ENCODE results near the gene C10orf120.

Gene C10orf120

GRCh38 chr10:122659651-122660050 is 40.0 kb downstream of the C10orf120 start:
- no peak for FAIRE-seq

GRCh38 chr10:122659126-122659525 is 40.5 kb downstream of the C10orf120 start:
- no peak for FAIRE-seq

DNA sequence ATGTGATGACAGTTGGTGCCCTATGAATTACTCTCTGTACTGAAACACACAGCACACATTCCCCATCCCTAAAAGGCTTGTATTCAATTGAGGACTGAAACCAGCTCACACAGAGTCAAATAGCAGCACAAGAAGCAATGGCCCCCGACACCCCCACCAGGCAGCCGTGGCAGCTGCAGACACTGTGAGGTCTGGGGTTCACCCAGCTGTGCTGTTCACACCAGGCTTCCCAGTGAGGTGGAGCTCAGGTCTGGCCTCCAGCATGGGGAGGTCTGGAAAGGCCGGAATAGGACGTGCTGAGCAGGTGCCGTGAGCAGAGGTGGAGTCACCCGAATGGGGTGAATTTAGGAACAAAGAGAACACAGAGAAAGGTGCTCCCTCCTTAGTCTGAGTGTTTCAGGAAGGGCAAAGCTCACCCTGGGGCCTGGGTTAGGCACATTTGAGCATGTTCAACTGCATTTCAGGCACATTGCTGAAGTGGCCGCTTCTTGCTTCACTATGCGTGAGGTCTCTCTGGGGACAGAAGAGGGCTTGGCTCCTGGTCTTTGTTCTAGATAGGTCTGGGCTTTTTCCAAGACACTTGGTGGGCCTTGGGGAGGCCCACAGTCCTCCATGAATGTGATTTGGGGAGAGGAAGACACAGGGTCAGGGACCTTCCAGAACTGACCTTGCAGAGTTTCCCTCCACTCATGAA is 41.1 kb downstream of the C10orf120 start:
- FAIRE-seq, result no peak

- no peak for FAIRE-seq
Observed at GRCh38 chr10:122657729-122658128, 41.9 kb downstream of the C10orf120 start.

DNA sequence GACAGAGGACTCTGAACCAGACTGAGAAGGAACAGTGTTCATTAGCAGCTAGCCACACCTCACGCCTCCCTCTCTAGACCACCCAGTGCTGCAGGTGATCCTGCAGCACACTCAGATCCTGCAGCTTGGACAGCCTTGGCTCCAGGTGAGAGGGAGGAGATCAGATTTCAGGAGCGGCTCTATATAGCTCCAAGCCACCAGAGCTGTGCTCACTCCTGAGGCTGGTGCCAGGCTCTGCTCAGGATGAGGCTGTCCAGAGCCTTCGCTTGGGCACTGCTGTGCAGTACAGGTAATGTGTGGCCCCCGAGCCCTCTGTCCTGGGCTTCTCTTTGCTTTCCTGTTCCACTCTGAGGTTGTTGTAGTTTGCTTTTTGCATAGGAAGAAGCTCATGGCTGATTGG is 42.4 kb downstream of the C10orf120 start:
- FAIRE-seq, result no peak

DNA sequence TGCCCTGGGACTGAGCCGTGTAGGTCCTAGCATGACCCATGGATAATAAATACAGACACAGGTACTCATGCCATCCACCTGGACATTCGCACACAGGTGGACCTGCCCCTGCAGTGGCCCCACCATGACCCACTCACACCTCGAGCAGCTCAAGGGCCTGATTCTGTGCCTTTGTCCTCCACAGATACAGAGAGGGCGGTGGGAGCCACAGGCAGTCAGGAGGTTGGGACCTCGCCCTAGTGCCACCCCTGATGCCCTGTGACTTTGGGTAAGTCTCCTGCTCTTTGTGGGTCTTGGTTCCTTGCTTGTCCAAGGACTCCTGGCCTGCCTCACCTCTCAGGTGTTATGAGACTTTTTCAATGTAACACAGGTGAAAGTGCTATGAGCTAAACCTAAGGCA is 42.9 kb downstream of the C10orf120 start:
- no peak for FAIRE-seq

GRCh38 chr10:122656308-122656705 is 43.3 kb downstream of the C10orf120 start:
- FAIRE-seq, result no peak

GRCh38 chr10:122655524-122656307 is 43.9 kb downstream of the C10orf120 start:
- no peak for FAIRE-seq

DNA sequence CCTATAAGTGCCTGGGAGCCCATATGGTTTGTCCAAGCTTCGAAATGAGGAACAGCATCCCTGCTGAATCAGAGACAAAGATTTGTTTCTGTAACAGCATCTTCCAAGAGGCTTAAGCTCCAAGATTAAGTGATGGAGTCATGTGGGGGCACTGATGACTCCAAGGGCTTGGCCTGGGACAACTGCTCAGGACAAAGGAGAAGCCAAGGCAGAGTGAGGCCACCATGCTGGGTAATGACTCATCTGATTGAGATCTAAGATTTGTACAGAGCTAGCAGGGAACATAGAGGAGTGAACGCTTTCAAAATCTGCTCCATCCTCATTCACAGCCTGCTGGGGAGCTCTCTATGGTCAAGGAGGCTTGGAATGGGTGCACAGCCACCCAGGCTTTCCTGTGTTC is 49.3 kb downstream of the C10orf120 start:
- no peak for FAIRE-seq

DNA sequence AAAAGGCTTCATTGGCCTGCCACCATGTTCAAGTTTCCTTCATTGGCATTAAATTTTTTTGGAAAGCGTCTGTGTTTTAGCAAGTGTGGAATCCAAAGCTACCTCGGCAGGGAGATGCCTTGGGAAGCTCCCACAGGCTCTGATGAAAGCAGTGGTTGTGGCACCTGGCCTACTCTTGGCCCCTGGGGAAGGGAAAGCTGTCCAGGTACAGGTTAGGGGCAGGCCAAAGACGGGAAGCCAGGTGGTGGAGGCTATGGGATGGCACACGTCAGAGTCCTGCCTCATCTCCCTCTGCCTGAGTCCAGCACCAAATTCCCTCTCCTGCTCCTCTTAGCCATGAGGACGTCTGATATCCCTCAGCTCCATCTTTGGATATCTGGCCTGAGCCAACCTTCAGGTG is 49.7 kb downstream of the C10orf120 start:
- no peak for FAIRE-seq

DNA sequence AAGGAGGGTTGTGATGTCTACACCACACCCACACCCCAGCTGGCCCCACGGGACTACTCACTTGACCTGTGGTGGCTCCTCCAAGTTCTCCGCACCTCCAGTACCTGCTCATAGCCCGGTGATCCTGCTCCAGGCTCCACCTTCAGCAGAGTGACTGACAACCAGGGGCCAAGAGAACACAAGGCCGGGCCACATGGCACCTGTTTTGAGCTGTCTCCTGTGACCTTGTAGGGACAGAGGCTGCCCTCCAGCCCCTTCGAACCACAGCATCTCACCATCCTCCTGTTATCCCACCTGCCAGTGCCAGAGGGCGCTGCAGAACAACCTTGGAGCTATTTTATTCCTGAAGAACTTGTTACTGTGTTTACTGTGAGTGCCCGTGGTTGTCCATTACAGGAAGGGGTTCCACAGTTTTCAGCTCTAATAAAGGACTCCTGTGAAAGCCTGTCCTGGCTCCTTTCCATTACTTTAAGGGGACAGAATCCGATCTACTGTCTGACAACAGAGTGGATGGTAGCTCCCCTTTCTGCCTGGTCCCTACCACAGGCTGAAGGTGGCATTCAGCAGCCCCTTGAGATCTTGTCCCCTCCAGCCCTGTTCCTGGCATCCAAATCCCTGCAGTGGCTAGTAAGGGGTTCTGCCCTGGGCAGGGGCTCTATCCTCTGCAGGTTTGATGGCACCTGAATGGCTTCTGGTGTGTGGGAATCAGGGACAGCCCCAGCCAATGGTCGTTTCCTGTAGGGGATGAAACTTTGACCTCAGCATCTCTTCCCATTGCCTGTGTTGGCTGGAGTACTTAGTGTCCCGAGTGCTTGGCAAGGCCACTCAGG is 50.8 kb downstream of the C10orf120 start:
- FAIRE-seq, result no peak
